ENCODE data around the gene ITGA2.

The ITGA2 gene

GRCh38 chr5:53055365-53055764 lies 66.2 kb downstream of the ITGA2 start:
- ATAC-seq, result no peak
- TF ChIP-seq ZNF8 (CRISPR knock-in tag; IDR thresholded peaks at IDR 0.05), result no peak
- TF ChIP-seq CSDC2 (CRISPR knock-in tag; IDR thresholded peaks at IDR 0.05), result no peak
- TF ChIP-seq GLIS3 (CRISPR knock-in tag; IDR thresholded peaks at IDR 0.05), result no peak
- TF ChIP-seq TOX (CRISPR knock-in tag; IDR thresholded peaks at IDR 0.05; ENCODE audit: borderline replicate concordance), result no peak
- TF ChIP-seq ZNF565 (CRISPR knock-in tag; conservative IDR thresholded peaks at IDR 0.05; ENCODE audit: low read depth), result no peak
- no peak for TF ChIP-seq ZFP30 (CRISPR knock-in tag; IDR thresholded peaks at IDR 0.05)
- no peak for TF ChIP-seq POU6F1 (CRISPR knock-in tag; IDR thresholded peaks at IDR 0.05; ENCODE audit: borderline replicate concordance, low read depth)
- no peak for TF ChIP-seq ZFP3 (CRISPR knock-in tag; IDR thresholded peaks at IDR 0.05)
- no peak for TF ChIP-seq TCF4 (CRISPR knock-in tag; IDR thresholded peaks at IDR 0.05; ENCODE audit: borderline replicate concordance)
- TF ChIP-seq BACH2 (CRISPR knock-in tag; IDR thresholded peaks at IDR 0.05; ENCODE audit: borderline replicate concordance), result no peak

GRCh38 chr5:53059281-53059680 lies 70.1 kb downstream of the ITGA2 start:
- ATAC-seq, result no peak
- TF ChIP-seq ZFP30 (CRISPR knock-in tag; IDR thresholded peaks at IDR 0.05) (no peak), PATZ1 (CRISPR knock-in tag; IDR thresholded peaks at IDR 0.05; ENCODE audit: borderline replicate concordance) (no peak), ESRRG (CRISPR knock-in tag; IDR thresholded peaks at IDR 0.05) (no peak), TCF4 (CRISPR knock-in tag; IDR thresholded peaks at IDR 0.05; ENCODE audit: borderline replicate concordance) (no peak), TOX (CRISPR knock-in tag; IDR thresholded peaks at IDR 0.05; ENCODE audit: borderline replicate concordance) (no peak), CSDC2 (CRISPR knock-in tag; IDR thresholded peaks at IDR 0.05) (no peak), ZFP3 (CRISPR knock-in tag; IDR thresholded peaks at IDR 0.05) (no peak), ZC3H10 (CRISPR knock-in tag; IDR thresholded peaks at IDR 0.05) (no peak), POU6F1 (CRISPR knock-in tag; IDR thresholded peaks at IDR 0.05; ENCODE audit: borderline replicate concordance, low read depth) (no peak)

- TF ChIP-seq ZC3H10 (CRISPR knock-in tag; IDR thresholded peaks at IDR 0.05) (no peak), ARNTL (CRISPR knock-in tag; IDR thresholded peaks at IDR 0.05; ENCODE audit: borderline replicate concordance, low read depth) (no peak), PATZ1 (CRISPR knock-in tag; IDR thresholded peaks at IDR 0.05; ENCODE audit: borderline replicate concordance) (no peak), TOX (CRISPR knock-in tag; IDR thresholded peaks at IDR 0.05; ENCODE audit: borderline replicate concordance) (no peak), ZNF8 (CRISPR knock-in tag; IDR thresholded peaks at IDR 0.05) (no peak), ESRRG (CRISPR knock-in tag; IDR thresholded peaks at IDR 0.05) (no peak)
- no peak for ATAC-seq
Measured at GRCh38 chr5:53063176-53063575, 74.0 kb downstream of the ITGA2 start.

GRCh38 chr5:53063791-53064190 lies 74.6 kb downstream of the ITGA2 start:
- no peak for ATAC-seq
- TF ChIP-seq BACH2 (CRISPR knock-in tag; IDR thresholded peaks at IDR 0.05; ENCODE audit: borderline replicate concordance) (no peak), PPARA (CRISPR knock-in tag; IDR thresholded peaks at IDR 0.05; ENCODE audit: borderline replicate concordance) (no peak), ZFP30 (CRISPR knock-in tag; IDR thresholded peaks at IDR 0.05) (no peak), ARNTL (CRISPR knock-in tag; IDR thresholded peaks at IDR 0.05; ENCODE audit: borderline replicate concordance, low read depth) (no peak), ZNF565 (CRISPR knock-in tag; conservative IDR thresholded peaks at IDR 0.05; ENCODE audit: low read depth) (no peak), ZNF70 (CRISPR knock-in tag; IDR thresholded peaks at IDR 0.05) (no peak), RARB (CRISPR knock-in tag; IDR thresholded peaks at IDR 0.05) (no peak), TOX (CRISPR knock-in tag; IDR thresholded peaks at IDR 0.05; ENCODE audit: borderline replicate concordance) (no peak), TSHZ2 (CRISPR knock-in tag; IDR thresholded peaks at IDR 0.05) (no peak), ZFP3 (CRISPR knock-in tag; IDR thresholded peaks at IDR 0.05) (no peak), CSRNP3 (CRISPR knock-in tag; IDR thresholded peaks at IDR 0.05) (no peak), SNAI2 (CRISPR knock-in tag; IDR thresholded peaks at IDR 0.05) (no peak), ESRRG (CRISPR knock-in tag; IDR thresholded peaks at IDR 0.05) (no peak)

Data from SK-N-SH treated with all-trans-retinoic acid at 6 μM for 48 hours (cell line).